ENCODE results near the gene CTSC.

DNA sequence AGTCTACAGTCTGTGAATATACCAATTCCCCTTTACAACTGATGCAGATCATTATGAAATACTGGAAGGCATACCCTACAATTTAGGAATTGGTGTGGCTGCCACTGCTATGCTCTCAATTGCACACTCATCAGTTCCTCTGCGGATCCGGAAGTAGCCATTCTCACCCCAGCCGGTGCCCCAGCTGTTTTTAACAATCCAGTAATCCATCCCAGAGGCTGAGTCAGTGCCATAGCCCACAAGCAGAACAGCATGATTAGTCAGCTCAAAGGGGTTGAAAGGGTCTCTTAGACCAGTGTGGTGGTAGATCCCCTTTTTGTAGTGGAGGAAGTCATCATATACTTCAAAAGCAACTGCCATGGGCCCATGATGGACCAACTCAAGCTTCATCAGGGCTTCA is 43.6 kb downstream of the CTSC start:
- TF ChIP-seq ZNF10 (tag by site-specific recombination; IDR thresholded peaks at IDR 0.05) (no peak), ZNF76 (tag by site-specific recombination; IDR thresholded peaks at IDR 0.05; ENCODE audit: borderline replicate concordance, low read depth) (no peak), SP2 (tag by site-specific recombination; IDR thresholded peaks at IDR 0.05) (no peak), ZXDB (tag by site-specific recombination; IDR thresholded peaks at IDR 0.05) (no peak), ZNF248 (tag by site-specific recombination; IDR thresholded peaks at IDR 0.05) (no peak), MEIS1 (CRISPR knock-in tag; IDR thresholded peaks at IDR 0.05; ENCODE audit: borderline replicate concordance) (no peak), ZNF514 (tag by site-specific recombination; IDR thresholded peaks at IDR 0.05) (no peak), ZNF24 (tag by site-specific recombination; IDR thresholded peaks at IDR 0.05) (no peak), RBAK (tag by site-specific recombination; IDR thresholded peaks at IDR 0.05) (no peak), ZNF626 (tag by site-specific recombination; IDR thresholded peaks at IDR 0.05) (no peak)
- TF ChIP-seq, protein P1, sequence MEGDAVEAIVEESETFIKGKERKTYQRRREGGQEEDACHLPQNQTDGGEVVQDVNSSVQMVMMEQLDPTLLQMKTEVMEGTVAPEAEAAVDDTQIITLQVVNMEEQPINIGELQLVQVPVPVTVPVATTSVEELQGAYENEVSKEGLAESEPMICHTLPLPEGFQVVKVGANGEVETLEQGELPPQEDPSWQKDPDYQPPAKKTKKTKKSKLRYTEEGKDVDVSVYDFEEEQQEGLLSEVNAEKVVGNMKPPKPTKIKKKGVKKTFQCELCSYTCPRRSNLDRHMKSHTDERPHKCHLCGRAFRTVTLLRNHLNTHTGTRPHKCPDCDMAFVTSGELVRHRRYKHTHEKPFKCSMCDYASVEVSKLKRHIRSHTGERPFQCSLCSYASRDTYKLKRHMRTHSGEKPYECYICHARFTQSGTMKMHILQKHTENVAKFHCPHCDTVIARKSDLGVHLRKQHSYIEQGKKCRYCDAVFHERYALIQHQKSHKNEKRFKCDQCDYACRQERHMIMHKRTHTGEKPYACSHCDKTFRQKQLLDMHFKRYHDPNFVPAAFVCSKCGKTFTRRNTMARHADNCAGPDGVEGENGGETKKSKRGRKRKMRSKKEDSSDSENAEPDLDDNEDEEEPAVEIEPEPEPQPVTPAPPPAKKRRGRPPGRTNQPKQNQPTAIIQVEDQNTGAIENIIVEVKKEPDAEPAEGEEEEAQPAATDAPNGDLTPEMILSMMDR (tag by site-specific recombination; IDR thresholded peaks at IDR 0.05): no peak
- TF ChIP-seq, protein P2, sequence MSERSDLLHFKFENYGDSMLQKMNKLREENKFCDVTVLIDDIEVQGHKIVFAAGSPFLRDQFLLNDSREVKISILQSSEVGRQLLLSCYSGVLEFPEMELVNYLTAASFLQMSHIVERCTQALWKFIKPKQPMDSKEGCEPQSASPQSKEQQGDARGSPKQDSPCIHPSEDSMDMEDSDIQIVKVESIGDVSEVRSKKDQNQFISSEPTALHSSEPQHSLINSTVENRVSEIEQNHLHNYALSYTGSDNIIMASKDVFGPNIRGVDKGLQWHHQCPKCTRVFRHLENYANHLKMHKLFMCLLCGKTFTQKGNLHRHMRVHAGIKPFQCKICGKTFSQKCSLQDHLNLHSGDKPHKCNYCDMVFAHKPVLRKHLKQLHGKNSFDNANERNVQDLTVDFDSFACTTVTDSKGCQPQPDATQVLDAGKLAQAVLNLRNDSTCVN (tag by site-specific recombination; optimal IDR thresholded peaks at IDR 0.05): no peak
- TF ChIP-seq, protein P3, sequence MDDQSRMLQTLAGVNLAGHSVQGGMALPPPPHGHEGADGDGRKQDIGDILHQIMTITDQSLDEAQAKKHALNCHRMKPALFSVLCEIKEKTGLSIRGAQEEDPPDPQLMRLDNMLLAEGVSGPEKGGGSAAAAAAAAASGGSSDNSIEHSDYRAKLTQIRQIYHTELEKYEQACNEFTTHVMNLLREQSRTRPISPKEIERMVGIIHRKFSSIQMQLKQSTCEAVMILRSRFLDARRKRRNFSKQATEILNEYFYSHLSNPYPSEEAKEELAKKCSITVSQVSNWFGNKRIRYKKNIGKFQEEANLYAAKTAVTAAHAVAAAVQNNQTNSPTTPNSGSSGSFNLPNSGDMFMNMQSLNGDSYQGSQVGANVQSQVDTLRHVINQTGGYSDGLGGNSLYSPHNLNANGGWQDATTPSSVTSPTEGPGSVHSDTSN (CRISPR knock-in tag; IDR thresholded peaks at IDR 0.05): no peak
